Panc1 (cell line): ENCODE results near the gene KRTAP9-3. TPM values are rescaled to one million over a fixed set of nuclear protein-coding genes. Genes with fewer than 3 reads are reported as not detected.
A peak's percentile ranks its signal among the peaks of the same experiment; 100 is the strongest.

Experiments
- ATAC-seq: fragments of 200-7000 bp; cut with Tn5 transposase; 2 replicates; pipeline ENCODE4 v1.9.1; 2020; ENCODE audit warnings: mild to moderate bottlenecking, moderate library complexity
- BruUV-seq: library from RNA; stranded (reverse); fragments of 400-500 nt; replicated peaks from 2 replicates; lab custom pipeline; 2021; lab: Mats Ljungman, UMichigan
- CTCF ChIA-PET: fragments of 300-600 bp; sonication (Branson Sonifier 250); formaldehyde crosslinking; loops from one replicate; lab custom pipeline; 2022; ENCODE audit warnings: antibody characterized with exemption; lab: Charles Lee
- POLR2A ChIA-PET: fragments of 300-600 bp; sonication (Branson Sonifier 250); formaldehyde crosslinking; loops from one replicate; lab custom pipeline; 2022; ENCODE audit warnings: antibody characterized with exemption; lab: Charles Lee
- DNase-seq: peaks from one replicate; pipeline ENCODE4 v3.0.0-alpha.2; 2010; ENCODE audit warnings: low read depth, low spot score
- H3K27ac ChIP-seq: 2 replicates; pipeline ENCODE4 v1.5.1; 2011; ENCODE audit warnings: mild to moderate bottlenecking, low read length, inconsistent platforms
- H3K27me3 ChIP-seq: fragments of 200-500 bp; sonication (Bioruptor generic); 2 replicates; pipeline ENCODE4 v1.6.0; 2014; ENCODE audit warnings: low read length, inconsistent platforms; ENCODE audit not compliant: control insufficient read depth, insufficient read depth
- H3K36me3 ChIP-seq: fragments of 200-500 bp; sonication (Bioruptor generic); 2 replicates; pipeline ENCODE4 v1.5.1; 2014; ENCODE audit warnings: inconsistent platforms, mild to moderate bottlenecking, low read length, moderate library complexity; ENCODE audit not compliant: control insufficient read depth, insufficient read depth
- H3K4me1 ChIP-seq: 2 replicates; pipeline ENCODE4 v1.5.1; 2011; ENCODE audit warnings: inconsistent platforms, mild to moderate bottlenecking, low read length, moderate library complexity; ENCODE audit not compliant: control insufficient read depth, insufficient read depth
- H3K4me3 ChIP-seq, 2 experiments: 2 replicates each; pipeline ENCODE4 v1.5.1; 2011 to 2012; ENCODE audit warnings: low read depth in 2 of 2, low read length in 2 of 2, mild to moderate bottlenecking in 2 of 2, inconsistent platforms in 1 of 2, moderate library complexity in 1 of 2
- H3K9me3 ChIP-seq: fragments of 200-500 bp; sonication (Bioruptor generic); 2 replicates; pipeline ENCODE4 v1.5.1; 2014; ENCODE audit warnings: low read depth, mild to moderate bottlenecking, inconsistent platforms, low read length, moderate library complexity; ENCODE audit not compliant: control insufficient read depth, insufficient read depth
- POLR2AphosphoS5 ChIP-seq: IDR thresholded peaks from 2 replicates; pipeline ENCODE4 v1.6.1; 2012; ENCODE audit warnings: mild to moderate bottlenecking, low read depth, low read length, moderate library complexity
- SIN3A ChIP-seq: IDR thresholded peaks from 2 replicates; pipeline ENCODE4 v1.6.1; 2012; ENCODE audit warnings: low read depth, mild to moderate bottlenecking, low read length, moderate library complexity, borderline replicate concordance; ENCODE audit not compliant: insufficient read depth
- TCF7L2 ChIP-seq: IDR thresholded peaks from 2 replicates; pipeline ENCODE4 v1.6.1; 2011; ENCODE audit warnings: mild to moderate bottlenecking, low read depth, low read length, inconsistent platforms
- in situ Hi-C: cut with HindIII; loops from 2 replicates; pipeline ENCODE4 v1.10.0; 2016; ENCODE audit warnings: low sequenced_read_pairs, low pct_unique_long_range_greater_than_20kb
- intact Hi-C: fragments of 100-400 bp; cut with micrococcal nuclease; formaldehyde crosslinking; loops from one replicate; pipeline ENCODE4 v1.10.0; 2022; ENCODE audit not compliant: unreplicated experiment
- total RNA-seq: library from RNA; stranded (reverse); gene quantifications from one replicate; pipeline ENCODE4 v1.2.1, GENCODE V29; 2021; ENCODE audit not compliant: unreplicated experiment
- TF ChIP-seq, protein P1 (sequence below), 2 experiments: IDR thresholded peaks; 2 replicates each; pipeline ENCODE4 v1.6.1; 2011 to 2012; ENCODE audit warnings: low read depth in 2 of 2, control low read depth in 1 of 2, low read length in 1 of 2, mild to moderate bottlenecking in 1 of 2, moderate library complexity in 1 of 2; ENCODE audit not compliant: insufficient read depth in 1 of 2
- TF ChIP-seq, protein P2 (sequence below): fragments of 450-650 bp; IDR thresholded peaks from 2 replicates; pipeline ENCODE4 v1.5.1; 2017; ENCODE audit warnings: mild to moderate bottlenecking

Gene KRTAP9-3
- total RNA-seq, 1 experiment from 2014 or later = not detected

DNA sequence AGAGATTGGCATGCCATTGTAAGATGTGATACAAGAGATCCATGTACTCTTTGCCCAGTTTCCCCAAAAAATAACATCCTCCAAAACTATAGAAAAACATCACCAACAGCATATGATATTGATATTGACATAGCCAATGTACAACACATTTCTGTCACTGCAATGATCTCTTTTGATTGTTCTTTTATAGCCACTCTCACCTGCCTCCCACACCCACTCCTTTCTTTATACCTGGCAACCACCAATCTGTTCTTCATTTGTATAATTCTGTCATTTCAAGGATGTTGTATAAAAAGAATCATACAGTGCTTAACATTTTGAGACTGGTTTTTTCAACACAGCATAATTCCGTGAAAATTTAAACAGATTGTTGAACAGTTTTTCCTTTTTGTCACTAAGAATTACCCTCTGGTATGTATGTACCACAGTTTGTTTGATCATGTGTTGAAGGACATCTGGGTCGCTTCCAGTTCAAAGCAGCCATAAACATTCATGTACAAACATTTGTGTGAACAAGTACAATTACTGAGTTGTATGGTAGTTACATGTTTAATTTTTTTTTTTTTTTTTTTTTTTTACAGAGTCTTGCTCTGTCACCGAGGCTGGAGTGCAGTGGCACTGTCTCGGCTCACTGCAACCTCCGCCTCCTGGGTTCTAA, 32.7 kb upstream of the KRTAP9-3 start:
- no peak overlapping the region for H3K4me3 ChIP-seq
- H3K27me3 ChIP-seq = no peaks in the 10 kb centered on the region; the same call in 1 of the 2 replicates
- no peaks in the 10 kb centered on the region for H3K9me3 ChIP-seq
- no TSS peak for BruUV-seq
- no peaks in the 10 kb centered on the region for H3K36me3 ChIP-seq
- CTCF ChIA-PET = no interaction called here
- intact Hi-C loops = no loop called here
- TF ChIP-seq, protein P1, sequence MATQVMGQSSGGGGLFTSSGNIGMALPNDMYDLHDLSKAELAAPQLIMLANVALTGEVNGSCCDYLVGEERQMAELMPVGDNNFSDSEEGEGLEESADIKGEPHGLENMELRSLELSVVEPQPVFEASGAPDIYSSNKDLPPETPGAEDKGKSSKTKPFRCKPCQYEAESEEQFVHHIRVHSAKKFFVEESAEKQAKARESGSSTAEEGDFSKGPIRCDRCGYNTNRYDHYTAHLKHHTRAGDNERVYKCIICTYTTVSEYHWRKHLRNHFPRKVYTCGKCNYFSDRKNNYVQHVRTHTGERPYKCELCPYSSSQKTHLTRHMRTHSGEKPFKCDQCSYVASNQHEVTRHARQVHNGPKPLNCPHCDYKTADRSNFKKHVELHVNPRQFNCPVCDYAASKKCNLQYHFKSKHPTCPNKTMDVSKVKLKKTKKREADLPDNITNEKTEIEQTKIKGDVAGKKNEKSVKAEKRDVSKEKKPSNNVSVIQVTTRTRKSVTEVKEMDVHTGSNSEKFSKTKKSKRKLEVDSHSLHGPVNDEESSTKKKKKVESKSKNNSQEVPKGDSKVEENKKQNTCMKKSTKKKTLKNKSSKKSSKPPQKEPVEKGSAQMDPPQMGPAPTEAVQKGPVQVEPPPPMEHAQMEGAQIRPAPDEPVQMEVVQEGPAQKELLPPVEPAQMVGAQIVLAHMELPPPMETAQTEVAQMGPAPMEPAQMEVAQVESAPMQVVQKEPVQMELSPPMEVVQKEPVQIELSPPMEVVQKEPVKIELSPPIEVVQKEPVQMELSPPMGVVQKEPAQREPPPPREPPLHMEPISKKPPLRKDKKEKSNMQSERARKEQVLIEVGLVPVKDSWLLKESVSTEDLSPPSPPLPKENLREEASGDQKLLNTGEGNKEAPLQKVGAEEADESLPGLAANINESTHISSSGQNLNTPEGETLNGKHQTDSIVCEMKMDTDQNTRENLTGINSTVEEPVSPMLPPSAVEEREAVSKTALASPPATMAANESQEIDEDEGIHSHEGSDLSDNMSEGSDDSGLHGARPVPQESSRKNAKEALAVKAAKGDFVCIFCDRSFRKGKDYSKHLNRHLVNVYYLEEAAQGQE (IDR thresholded peaks at IDR 0.05; ENCODE audit: insufficient read depth in 1 of 2, low read depth in 2 of 2, low read length in 1 of 2) = no peak
- TF ChIP-seq, protein P2, sequence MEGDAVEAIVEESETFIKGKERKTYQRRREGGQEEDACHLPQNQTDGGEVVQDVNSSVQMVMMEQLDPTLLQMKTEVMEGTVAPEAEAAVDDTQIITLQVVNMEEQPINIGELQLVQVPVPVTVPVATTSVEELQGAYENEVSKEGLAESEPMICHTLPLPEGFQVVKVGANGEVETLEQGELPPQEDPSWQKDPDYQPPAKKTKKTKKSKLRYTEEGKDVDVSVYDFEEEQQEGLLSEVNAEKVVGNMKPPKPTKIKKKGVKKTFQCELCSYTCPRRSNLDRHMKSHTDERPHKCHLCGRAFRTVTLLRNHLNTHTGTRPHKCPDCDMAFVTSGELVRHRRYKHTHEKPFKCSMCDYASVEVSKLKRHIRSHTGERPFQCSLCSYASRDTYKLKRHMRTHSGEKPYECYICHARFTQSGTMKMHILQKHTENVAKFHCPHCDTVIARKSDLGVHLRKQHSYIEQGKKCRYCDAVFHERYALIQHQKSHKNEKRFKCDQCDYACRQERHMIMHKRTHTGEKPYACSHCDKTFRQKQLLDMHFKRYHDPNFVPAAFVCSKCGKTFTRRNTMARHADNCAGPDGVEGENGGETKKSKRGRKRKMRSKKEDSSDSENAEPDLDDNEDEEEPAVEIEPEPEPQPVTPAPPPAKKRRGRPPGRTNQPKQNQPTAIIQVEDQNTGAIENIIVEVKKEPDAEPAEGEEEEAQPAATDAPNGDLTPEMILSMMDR = no peak
- TF ChIP-seq POLR2AphosphoS5 = no peak
- TF ChIP-seq SIN3A = no peak
- no peak for TF ChIP-seq TCF7L2
- in situ Hi-C loops = no loop called here
- no peaks in the 10 kb centered on the region for H3K4me1 ChIP-seq
- POLR2A ChIA-PET = no interaction called here
- DNase-seq = no peak
- H3K27ac ChIP-seq = no peak overlapping the region
- ATAC-seq = no peak

DNA sequence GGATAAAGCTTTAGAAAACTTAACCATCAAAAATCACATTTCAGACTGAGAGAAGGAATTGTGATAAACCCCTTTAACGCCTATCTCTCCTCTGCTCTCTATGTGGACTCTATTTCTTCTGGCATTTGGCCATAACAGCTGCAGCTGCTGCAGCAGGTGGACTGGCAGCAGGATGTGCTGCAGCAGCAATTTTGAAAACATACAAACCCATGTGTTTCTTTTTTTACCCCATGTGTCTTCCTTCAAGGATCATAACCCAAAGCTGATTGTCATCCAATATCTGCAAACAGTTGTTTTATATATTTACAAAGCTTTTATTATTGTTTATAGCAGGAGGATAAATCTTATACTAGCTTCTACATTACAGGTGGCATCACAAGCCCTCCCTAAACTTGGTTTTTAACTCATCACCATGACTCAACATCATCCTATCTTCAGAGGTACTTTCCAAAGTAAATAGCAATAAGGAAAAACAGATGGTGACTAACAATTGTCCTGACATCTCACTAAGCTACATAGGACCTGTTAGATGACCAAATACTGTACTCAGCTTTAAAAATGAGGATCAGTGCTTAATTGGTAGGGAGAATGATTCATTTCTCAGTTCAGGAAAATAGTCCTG, 20.3 kb upstream of the KRTAP9-3 start:
- no peaks in the 10 kb centered on the region for H3K4me1 ChIP-seq
- TF ChIP-seq, protein P2 = no peak
- TF ChIP-seq TCF7L2 (no peak), POLR2AphosphoS5 (no peak), SIN3A (no peak)
- TF ChIP-seq, protein P1 (IDR thresholded peaks at IDR 0.05; ENCODE audit: insufficient read depth in 1 of 2, low read depth in 2 of 2, low read length in 1 of 2) = no peak
- BruUV-seq = no TSS peak
- no peaks in the 10 kb centered on the region for H3K36me3 ChIP-seq
- H3K27ac ChIP-seq = no peak overlapping the region
- DNase-seq (peak; percentile 12), ATAC-seq (peak; percentile 30; the same call in 1 of the 2 replicates)
- ChIA-PET POLR2A (no interaction called here), CTCF (interaction anchor here (0.6 kb wide), 1 partner anchor 74 kb away, joined by 3 read pairs; no protein-coding TSS in a partner anchor)
- in situ Hi-C loops = no loop called here
- H3K27me3 ChIP-seq = peaks cover 7% of the 10 kb centered on the region
- intact Hi-C loops = no loop called here
- no peak overlapping the region for H3K4me3 ChIP-seq
- no peaks in the 10 kb centered on the region for H3K9me3 ChIP-seq
